Measurements from ENCODE around the gene PIKFYVE.
"Not testable (repeated sequence)": the region's sequence is repeated elsewhere in the genome, so short reads cannot be mapped to it uniquely, and the experiment has no call there.

PIKFYVE gene

DNA sequence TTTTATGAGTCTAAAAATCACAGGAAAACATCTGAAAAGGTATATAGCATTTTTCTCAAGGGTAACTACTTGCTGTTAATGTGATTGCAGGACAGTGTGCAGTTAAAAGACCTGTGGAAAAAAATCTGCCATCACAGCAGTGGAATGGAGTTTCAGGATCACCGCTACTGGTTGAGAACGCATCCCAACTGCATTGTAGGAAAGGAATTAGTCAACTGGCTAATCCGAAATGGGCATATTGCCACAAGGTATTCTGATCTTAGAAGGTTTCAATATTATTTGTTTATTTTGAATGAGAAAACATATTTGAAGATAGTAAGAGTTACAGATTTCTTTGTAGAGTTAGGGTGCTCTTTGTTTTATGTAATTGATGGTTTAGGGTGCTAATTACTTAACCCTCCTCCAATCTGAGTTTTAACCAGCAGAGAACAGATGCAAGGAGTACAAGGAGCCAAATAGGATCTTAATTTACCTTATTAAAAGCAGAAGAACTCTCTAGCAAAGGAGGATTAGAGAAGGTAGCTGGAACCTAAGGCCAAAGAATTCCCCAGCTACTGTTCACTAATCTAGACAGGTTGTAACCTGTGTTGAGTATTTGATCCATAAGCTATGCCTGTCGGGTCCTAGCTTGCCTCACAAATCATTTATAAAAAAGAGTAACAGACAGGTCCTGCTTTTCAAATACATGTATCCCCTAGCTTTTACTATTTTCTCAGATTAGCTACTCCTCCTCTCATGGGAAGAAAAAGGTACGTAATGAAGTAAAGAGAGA, 35.0 kb downstream of the PIKFYVE start:
- DNase-seq (ENCODE audit: low spot score) = no peak

DNA sequence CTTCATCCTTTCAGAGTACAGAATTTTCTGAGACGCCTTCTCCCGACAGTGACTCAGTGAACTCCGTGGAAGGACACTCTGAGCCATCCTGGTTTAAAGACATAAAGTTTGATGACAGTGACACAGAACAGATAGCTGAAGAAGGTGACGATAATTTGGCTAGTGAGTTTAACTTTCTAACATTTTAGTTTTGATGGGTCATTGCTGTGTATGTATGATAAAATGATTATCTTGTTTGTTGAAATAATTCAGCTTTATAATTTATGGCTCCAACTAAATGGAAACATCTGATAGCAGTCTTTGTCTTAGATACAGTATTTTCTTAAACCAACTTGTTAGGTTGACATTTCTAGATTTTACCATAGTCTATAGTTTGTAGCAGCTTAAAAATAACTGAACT, 38.1 kb downstream of the PIKFYVE start:
- no peak for DNase-seq (ENCODE audit: low spot score)

DNA sequence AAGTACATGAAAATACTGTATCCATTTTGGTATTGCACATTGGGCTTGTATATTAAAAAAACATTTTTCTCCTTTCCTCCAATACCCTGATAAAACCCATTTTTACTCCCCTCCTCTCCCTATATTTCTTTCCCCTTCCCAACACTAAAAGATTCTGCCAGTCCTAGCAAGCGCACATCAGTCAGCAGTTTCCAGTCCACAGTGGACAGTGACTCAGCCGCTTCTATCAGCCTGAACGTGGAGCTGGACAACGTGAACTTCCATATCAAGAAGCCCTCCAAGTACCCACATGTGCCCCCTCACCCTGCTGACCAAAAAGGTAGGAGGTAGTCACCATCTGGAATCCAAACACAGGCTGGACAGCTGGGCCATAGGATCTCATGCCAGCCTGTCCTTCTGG, 38.6 kb downstream of the PIKFYVE start:
- DNase-seq (ENCODE audit: low spot score) = no peak

DNA sequence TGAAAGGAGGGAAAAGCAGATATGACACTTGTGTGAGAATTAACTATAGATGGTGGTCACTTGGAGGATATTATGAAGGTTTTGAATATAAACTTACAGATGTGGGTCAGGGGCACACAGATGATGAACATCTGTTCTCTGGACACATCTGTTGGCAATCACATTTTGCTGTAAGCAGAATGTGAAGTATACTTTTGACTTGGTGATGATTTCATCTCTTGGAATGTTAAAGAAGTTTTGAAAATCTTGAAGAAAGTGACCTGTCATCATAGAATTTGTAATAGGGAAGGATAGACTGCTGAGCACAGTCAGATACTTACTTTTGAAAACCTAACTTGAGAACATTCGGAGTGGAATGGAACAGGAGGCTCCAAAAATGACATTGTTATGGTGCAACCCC, 40.2 kb downstream of the PIKFYVE start:
- peak; percentile 48 for DNase-seq (ENCODE audit: low spot score)

DNA sequence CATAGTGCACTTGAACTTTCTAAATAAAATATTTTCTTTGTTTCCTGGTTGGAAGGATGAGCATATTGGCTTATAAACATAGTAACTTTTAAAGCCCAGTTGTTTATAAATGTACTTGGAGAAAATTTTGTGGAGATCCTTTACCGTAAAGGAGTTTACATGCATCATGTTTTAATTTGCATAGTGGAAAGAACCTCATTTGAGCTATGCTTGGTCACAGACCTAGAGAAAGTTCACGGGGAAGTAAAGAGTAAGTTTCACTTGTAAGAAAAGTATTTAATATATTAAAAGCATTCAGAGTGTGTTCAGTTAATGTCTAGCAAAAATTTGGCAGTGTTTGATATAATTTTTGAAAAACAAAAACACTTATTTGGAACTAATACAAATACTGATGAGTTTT, 45.3 kb downstream of the PIKFYVE start:
- no peak for DNase-seq (ENCODE audit: low spot score)

DNA sequence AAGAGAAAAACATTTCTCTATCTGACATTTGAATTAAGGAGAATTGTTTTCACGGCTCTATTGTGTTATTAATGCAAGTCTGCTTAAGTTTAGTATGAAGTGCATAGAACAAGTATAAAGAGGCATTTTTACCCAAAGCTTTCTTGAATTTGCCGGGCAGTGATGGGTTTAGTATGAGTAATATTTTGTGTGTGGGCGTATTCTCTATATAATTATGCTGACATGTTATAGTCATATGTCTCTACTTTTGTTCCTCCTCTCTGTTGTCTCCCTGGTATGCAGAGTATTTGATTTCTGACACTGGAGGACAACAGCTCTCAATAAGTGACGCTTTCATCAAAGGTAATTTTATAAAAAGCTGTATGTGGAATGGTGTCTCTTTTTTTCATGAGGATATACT, 45.9 kb downstream of the PIKFYVE start:
- peak; percentile 44 for DNase-seq (ENCODE audit: low spot score)

DNA sequence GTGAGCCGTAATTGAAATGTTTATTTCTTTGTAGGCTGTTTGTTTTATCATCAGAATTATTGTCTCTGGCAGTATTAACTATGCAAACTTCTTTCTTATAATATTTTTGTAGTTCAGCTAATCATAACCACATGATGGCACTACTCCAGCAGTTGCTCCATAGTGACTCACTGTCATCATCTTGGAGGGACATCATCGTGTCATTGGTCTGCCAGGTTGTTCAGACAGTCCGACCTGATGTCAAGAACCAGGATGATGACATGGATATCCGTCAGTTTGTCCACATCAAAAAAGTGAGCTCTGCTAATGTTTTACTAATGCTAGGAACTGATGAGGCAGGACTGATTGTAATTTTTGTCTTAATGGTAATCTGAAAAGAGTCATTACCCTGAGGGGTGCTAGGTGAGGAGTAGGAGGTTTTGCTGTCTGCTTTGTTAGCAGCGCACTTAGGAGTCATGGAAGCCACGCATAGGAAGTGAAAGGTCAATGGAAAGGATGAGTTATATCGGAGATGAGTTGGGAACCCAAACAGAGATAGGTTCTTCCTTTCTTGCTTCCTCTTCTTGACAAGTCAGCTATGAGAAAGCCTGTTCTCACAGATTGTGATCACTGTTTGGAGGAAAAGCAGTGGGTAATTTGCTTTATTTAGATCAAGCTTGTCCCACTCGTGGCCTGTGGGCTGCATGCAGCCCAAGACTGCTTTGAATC, 49.2 kb downstream of the PIKFYVE start:
- peak; percentile 46 for DNase-seq (ENCODE audit: low spot score)

DNA sequence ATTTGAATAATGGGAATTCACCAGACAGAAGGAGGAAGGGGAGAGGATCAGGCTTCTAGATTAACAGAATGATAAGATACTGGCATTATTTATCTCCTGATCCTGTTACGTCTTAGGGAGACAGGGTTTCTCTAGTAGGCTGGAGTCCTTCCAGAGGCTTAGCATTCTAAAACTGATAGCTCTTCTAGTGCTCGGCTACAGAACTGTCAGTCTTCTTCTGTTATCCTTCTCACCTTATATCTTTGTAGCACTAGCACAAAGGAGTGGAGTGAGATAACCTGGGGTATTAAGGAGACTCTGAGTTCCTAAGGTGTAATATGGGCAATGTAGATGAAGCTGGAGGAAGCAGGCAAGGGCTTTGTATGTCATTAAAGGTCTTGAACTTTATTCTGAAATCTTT, 52.1 kb downstream of the PIKFYVE start:
- DNase-seq (ENCODE audit: low spot score) = no peak

DNA sequence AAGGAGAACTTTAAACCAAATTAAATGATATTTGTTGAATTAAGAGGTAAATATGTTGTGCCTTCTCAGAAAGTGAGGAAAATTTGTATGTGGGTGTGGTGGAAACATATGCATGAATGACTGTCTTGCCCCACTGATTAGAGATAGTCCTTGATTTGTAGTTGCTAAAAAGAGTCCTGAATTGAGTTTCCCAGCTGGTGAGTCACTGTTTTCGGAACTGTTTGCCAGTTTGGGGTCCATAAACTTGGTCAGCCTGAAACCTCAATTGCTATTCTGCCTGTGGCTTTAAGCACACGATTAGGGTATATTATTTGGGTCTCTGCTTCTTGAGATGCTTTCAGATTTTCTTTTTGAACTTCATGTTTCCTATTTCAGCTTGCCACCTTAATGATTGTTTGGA, 53.3 kb downstream of the PIKFYVE start:
- no peak for DNase-seq (ENCODE audit: low spot score)

DNA sequence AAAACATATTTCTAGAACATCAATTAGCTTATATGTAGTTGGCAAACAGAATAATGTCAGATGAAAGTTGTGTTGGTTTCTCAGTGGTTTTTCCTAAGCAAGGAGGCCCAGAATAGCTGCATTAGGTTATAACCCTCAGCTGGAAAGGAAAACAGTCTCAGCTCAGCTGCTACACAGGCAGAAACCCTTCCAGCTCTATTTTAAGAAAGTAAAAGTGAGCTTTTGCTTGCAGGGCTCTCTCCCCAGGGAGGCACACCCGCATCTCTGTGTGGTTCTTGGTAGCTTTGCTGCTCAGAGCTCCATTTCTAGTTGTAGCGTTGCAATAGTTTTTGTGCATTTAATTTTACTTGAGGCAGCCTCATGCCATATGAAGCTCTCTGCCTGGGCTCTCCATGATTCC, 54.6 kb downstream of the PIKFYVE start:
- DNase-seq (ENCODE audit: low spot score) = peak; percentile 61

DNA sequence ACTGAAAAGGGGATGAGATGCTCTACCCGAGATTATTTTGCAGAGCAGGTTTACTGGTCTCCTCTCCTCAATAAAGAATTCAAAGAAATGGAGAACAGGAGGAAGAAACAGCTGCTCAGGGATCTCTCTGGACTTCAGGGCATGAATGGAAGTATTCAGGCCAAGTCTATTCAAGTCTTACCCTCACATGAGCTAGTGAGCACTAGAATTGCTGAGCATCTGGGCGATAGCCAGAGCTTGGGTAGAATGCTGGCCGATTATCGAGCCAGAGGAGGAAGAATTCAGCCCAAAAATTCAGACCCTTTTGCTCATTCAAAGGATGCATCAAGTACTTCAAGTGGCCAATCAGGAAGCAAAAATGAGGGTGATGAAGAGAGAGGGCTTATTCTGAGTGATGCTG, 60.0 kb downstream of the PIKFYVE start:
- DNase-seq (ENCODE audit: low spot score) = no peak

DNA sequence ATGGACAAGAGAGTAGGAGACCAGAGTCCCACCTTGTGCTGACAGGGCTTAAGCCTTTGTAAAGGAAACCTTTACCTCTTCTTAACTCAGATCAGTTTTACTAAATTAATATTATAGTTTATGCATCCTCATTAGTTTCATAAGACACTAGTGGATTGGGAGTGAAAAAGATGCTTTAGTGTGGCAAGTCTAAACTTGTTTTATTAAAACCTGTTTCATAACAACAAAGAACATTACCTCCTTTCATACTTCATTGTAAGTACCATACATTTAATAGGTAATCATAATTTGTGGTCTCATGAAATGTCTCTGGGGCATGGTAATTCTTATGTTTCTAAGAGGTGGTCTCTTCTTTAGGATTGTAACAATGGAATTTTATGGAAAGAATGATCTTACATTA, 63.4 kb downstream of the PIKFYVE start:
- no peak for DNase-seq (ENCODE audit: low spot score)

DNA sequence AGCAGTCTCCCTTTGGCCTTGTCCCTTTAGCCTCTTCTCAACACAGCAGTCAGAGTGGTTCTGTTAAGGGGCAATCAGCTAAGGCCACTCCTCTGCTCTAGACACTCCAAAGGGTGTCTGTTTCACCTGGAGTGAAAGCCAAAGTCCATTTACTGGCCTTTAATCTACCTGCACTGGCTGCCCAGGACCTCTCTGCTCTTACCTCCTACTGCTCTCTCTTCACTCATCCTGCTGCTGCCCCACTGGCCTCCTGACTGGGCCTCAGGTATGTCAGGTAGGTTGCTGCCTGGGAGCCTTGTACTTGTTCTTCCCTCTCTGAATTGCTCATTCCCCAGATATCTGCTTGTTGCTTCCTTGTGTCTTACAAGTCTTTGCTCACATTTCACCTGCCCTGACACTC, 68.2 kb downstream of the PIKFYVE start:
- DNase-seq (ENCODE audit: low spot score) = no peak

DNA sequence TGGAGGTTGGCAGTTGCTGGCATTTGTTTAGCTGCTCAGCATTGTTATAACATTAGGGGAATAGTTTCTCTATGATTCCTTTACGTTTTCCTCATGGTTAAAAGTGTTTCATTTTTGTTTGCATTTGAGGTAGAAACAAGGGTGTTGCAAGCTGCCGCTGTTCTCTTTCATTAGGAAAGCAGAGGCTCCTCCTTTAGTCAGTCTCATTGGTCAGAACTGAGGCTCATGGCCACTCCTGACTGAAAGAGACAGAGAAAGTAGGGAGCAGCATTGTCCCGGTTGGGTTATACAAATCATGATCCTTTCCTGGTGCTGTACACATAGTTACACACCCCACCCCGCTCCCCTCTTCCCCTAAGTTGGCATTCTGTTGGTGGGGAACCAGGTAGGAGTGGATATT, 80.7 kb downstream of the PIKFYVE start:
- no peak for DNase-seq (ENCODE audit: low spot score)

DNA sequence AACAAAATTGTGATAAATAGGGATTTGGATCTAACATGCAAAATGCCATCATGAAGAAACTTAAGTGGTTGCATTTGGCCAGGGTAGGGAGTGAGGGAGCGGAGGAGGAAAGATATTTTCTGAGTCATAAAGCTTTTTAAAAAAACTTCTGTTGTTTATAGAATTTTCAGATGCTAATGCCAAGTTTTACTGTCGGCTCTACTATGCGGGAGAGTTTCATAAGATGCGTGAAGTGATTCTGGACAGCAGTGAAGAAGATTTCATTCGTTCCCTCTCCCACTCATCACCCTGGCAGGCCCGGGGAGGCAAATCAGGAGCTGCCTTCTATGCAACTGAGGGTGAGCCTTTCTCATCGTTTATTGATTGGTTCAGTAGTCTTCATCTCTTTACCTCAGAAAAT, 84.6 kb downstream of the PIKFYVE start:
- no peak for DNase-seq (ENCODE audit: low spot score)

DNA sequence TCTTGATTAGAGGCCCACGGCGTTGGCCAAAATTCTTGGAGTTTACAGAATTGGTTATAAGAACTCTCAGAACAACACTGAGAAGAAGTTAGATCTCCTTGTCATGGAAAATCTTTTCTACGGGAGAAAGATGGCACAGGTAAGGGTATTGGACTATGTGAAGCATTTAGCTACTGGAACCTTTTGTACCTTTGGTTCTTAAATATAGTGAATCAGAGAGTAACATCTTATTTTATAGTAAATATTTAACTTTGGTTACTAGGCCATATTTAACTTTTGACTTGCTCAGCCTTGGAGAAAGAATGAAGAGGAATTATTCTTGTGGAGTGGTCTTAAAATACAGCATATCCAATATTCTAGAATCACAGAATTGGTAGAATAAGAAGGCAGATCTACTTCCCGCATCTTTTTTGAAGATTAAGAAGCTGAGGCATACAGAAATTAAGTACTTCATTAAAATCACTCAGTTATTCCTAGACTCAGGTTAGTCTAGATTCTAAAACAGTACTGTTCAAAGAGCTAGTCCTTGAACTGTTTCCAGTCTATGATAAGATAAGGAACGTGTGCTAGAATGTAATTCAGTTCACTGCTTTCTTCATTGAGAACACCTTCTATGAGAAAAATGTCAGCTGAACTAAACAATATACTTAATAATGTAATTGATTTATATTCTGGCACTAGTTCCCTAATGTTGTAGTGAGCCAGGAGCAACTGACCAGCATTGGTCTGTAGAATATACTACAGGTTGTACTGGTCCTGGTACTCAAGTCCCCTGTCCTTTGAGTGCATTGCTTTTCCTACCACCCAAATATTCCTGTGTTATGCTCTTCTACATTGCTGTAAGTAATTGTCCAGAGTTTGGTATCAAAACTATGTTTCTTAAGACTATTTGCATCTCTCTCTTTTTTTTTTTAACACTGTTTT, 86.9 kb downstream of the PIKFYVE start:
- DNase-seq (ENCODE audit: low spot score) = no peak

DNA sequence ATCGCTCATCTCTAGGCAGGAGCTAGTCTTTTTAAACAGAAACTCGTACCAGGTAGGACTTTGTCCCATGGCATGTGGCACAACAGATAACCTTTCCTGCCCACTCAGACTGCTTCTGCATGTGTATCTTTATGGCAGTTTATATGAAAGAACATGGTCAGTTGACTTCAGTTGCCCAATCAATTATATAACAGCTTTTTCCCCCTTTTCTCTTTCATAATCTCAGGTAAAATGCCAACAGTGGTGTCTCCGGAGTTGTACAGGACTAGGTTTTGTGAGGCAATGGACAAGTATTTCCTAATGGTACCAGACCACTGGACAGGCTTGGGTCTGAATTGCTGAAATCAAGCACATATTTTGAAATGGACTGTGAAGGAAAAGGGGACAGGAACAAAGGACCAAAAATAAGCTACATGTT, 88.9 kb downstream of the PIKFYVE start:
- DNase-seq (ENCODE audit: low spot score) = no peak

DNA sequence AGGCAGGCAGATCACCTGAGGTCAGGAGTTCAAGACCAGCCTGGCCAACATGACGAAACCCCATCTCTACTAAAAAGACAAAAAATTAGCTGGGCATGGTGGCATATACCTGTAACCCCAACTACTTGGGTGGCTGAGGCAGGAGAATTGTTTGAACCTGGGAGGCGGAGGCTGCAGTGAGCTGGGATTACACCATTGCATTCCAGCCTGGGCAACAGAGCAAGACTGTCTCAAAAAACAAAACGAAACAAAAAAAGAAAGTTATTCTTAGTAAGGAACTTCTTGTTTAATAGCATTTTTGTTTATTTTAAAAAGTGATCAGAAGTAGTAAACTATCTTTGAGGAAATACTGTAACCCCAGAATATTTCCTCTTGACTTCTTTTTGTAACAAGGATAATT, 90.4 kb downstream of the PIKFYVE start:
- not testable (repeated sequence) for DNase-seq (ENCODE audit: low spot score)

DNA sequence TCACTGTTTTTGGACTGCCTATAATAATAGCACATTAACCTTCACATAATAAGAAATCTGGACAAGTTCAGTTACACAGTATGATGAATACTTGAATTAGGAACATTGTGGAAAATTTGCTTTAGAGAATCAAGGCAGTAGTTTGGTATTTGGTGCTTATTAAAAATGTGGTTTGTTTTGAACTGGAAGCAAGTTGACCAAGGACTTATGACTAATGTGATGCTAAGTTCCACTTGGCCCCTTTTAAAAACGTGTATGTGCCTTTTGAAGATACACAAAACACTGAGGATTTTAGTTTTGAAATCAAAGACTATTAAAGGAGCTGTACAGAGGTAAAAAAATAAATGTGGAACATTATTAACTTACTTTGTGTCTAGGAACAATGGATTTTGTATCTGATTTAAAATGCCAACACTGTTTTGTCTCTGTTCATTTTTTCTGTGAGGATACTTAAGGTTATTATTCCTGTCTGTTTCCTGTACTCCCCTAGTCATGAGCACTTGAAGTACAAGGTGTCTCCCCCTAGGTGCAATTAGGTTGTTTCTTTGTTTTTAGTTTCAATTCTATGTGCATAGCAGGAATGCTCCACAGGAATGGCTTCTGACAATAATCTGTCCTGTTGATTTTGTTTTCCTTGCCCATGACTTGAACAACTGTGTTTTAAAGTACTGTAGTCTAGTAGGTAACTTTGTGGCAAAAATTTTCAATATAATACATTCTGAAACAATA, 91.0 kb downstream of the PIKFYVE start:
- DNase-seq (ENCODE audit: low spot score) = no peak

DNA sequence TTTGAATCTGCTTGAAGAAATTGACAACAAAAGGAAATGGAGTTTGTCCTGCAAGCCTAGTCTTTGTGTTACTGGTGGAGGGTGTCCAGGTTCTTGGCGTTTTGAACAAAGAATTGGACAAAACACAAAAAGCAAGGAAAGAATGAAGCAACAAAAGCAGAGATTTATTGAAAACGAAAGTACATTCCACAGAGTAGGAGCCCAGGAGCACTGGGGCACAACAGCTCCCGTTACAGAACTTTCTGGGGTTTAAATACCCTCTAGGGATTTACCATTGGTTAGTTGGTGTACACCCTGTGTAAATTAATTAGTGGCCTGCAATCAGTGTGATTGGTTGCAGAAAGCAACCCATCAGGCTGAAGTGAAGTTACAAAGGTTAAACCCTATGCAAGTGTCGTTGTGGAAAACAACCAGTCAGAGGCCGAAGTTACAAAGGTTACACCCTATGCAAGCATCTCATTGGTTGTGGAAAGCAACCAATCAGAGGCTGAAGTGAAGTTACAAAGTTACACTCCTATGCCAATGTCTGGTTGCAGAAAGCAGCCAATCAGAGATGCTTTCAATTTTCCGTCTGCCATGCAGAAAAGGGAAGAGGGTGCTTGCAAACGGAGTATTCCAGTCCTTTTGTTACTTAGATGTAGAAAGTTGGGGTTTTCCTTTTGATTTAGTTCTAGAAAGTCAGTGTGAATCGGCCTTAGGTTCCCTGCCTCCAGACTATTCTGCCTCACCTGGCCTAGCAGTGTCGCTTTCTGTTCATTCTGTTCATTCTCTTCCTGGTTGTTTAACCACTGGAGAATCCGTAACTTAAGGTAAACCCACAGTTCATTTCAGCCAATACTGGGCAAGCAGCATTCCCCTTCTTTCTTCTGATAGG, 92.9 kb downstream of the PIKFYVE start:
- DNase-seq (ENCODE audit: low spot score) = no peak

DNA sequence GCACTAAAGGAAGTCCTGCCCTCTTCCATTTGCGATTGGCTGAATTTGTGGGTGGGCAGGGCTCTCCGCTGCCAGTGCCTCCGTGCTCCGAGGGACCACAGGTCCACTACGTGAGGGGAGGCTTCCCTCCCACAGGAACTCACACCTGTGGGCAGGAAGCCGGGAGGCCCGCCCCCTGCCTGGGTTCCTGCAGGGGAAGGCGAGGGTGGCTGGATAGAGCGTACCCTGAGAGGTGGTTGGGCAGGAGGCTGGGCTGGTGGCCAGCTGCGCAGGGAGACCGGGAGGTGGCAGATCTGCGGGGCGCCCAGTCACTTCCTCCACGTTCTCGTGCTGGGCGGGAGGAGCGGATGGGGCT, 93.6 kb downstream of the PIKFYVE start:
- no peak for DNase-seq (ENCODE audit: low spot score)
